ENCODE results near the gene MRPS17. TPM values are rescaled to one million over a fixed set of nuclear protein-coding genes. Genes with fewer than 3 reads are reported as not detected.

Gene MRPS17
- total RNA-seq, 4 donors from 2014 or later: 8.7 to 11.2 (median 9.7) TPM

DNA sequence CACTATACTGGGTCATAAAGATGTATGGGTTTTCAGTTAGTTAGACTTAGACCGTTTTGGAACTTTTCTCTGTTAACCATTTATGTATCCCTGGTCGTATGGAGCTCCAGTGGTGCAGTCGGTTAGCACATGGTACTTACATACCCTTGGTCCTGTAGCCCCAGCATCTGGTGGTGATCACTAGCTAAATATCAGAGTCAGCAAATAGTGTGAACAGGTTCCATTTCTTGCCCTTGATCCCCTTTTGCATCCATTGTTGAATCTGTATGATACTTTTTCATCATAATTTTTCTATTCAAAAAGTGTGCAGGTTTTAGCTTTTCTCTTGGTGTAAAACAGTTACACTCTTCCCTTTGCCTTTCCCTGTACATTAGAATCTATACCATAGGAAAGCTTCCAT is 28.6 kb downstream of the MRPS17 start:
- no peak for DNase-seq
- H3K36me3 ChIP-seq: peaks cover 61% of the 10 kb centered on the region in 2 donors
- TF ChIP-seq CTCF (IDR thresholded peaks at IDR 0.05): no peak
- intact Hi-C loops (cut with DNase I): no loop called here
- H3K4me1 ChIP-seq: peaks cover 10 to 15% of the 10 kb centered on the region in 2 donors
- 94% methylated on average over 3 of the region's 3 CpGs for WGBS, 2 donors
- H3K27ac ChIP-seq: no peak overlapping the region
- H3K4me3 ChIP-seq (replicated peaks in 1 of 3): no peak overlapping the region
- H3K27me3 ChIP-seq: no peaks in the 10 kb centered on the region
- H3K9me3 ChIP-seq: no peaks in the 10 kb centered on the region

- H3K36me3 ChIP-seq: peaks cover 59 to 78% of the 10 kb centered on the region in 2 donors
- intact Hi-C loops (cut with DNase I): no loop called here
- H3K27me3 ChIP-seq: no peaks in the 10 kb centered on the region
- H3K4me3 ChIP-seq (replicated peaks in 1 of 3): no peak overlapping the region
- no peaks in the 10 kb centered on the region for H3K4me1 ChIP-seq
- no peaks in the 10 kb centered on the region for H3K9me3 ChIP-seq
- no peak for TF ChIP-seq CTCF (IDR thresholded peaks at IDR 0.05)
- DNase-seq: no peak
- no peak overlapping the region for H3K27ac ChIP-seq
- WGBS, 2 donors: 93 to 96% methylated on average over 3 of the region's 3 CpGs
These were observed 31.9 kb downstream of the MRPS17 start for GRCh38 chr7:55983537-55983936.

DNA sequence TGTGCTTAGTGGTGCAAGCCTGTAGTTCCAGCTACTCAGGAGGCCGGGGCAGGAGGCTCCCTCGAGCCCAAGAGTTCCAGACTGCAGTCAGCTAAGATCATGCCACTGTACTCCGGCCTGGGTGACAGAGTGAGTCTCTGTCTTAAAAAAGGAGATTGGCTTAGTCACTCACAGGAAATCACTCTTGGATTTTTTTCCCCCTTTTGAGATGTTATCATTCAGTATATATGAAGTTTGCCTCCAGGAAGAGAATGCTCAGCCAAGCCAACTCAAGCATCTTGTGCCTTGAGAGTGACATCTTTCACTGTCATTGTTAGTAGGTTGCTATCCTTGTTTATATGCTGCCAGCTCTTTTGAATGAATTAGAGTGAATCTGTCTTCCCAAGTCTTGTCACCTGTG is 40.7 kb downstream of the MRPS17 start:
- H3K27me3 ChIP-seq: no peaks in the 10 kb centered on the region
- H3K36me3 ChIP-seq: peaks cover 31 to 54% of the 10 kb centered on the region in 2 donors
- 70 to 80% methylated on average over 3 of the region's 3 CpGs for WGBS, 2 donors
- H3K9me3 ChIP-seq: no peaks in the 10 kb centered on the region
- H3K27ac ChIP-seq: no peak overlapping the region
- no peak for DNase-seq
- TF ChIP-seq CTCF (IDR thresholded peaks at IDR 0.05) (no peak), POLR2A (IDR thresholded peaks at IDR 0.05) (no peak)
- no peaks in the 10 kb centered on the region for H3K4me1 ChIP-seq
- intact Hi-C loops (cut with DNase I): no loop called here
- H3K4me3 ChIP-seq (replicated peaks in 1 of 3): no peak overlapping the region

DNA sequence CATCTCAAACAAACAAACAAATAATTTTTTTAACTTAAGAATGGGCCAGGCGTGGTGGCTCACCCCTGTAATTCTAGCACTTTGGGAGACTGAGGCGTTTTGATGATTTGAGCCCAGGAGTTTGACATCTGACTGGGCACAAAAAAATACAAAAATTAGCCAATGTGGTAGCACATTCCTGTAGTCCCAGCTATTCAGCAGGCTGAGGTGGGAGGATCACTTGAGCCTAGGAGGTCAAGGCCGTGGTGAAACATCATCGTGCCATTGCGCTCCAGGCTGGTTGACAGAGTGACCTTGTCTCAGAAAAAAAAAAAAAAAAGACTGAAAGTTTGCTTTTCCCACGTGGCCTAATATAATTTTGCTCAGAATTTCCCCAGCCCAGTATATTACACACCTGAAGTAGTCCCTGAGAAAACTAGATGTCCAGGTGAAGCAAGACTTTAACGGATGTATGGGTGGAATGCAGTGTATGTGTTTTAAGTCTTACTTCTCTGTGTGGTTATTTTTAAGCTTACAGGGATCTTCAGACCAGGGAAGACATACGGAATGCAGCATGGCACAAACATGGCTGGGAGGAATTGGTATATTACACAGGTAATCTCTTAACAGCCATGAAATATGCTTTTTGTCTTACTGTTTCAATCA is 45.3 kb downstream of the MRPS17 start:
- TF ChIP-seq CTCF (IDR thresholded peaks at IDR 0.05) (no peak), POLR2A (IDR thresholded peaks at IDR 0.05) (no peak)
- H3K36me3 ChIP-seq: peaks cover 41 to 58% of the 10 kb centered on the region in 2 donors
- H3K4me3 ChIP-seq (replicated peaks in 1 of 3): no peak overlapping the region
- intact Hi-C loops (cut with DNase I): no loop called here
- H3K27me3 ChIP-seq: no peaks in the 10 kb centered on the region
- H3K4me1 ChIP-seq: no peaks in the 10 kb centered on the region
- DNase-seq: no peak
- H3K27ac ChIP-seq: no peak overlapping the region
- WGBS, 2 donors: 95 to 96% methylated on average over 8 of the region's 8 CpGs
- H3K9me3 ChIP-seq: no peaks in the 10 kb centered on the region

GRCh38 chr7:56003749-56004148 is 52.1 kb downstream of the MRPS17 start:
- DNase-seq: no peak
- Histone ChIP-seq H3K9me3 (no peaks in the 10 kb centered on the region), H3K36me3 (peaks cover 4 to 16% of the 10 kb centered on the region in 2 donors), H3K4me3 (replicated peaks in 1 of 3) (no peak overlapping the region), H3K27me3 (no peaks in the 10 kb centered on the region), H3K27ac (no peak overlapping the region), H3K4me1 (no peaks in the 10 kb centered on the region)
- no peak for TF ChIP-seq POLR2A (IDR thresholded peaks at IDR 0.05)
- WGBS, 2 donors: 70 to 80% methylated on average over 4 of the region's 4 CpGs
- intact Hi-C loops (cut with DNase I): loop anchor here (2.0 kb wide), 1 partner anchor 69 kb away; no protein-coding TSS in a partner anchor

Other genes starting within 250 kb of the MRPS17 start
- gene SEPTIN14, start 89.1 kb upstream of the MRPS17 start, total RNA-seq: under 1 TPM in 2 of 4 donors, not detected in 2; 0.11 to 0.27 TPM
- 10 to 100 TPM in 1 of 4 donors, 1 to 10 TPM in 3; 8.5 to 14.5 (median 8.7) TPM for gene ZNF713, start 64.4 kb upstream of the MRPS17 start, total RNA-seq
- 100 to 1,000 TPM; 142 to 203 (median 175) TPM for gene NIPSNAP2, start 12.7 kb downstream of the MRPS17 start, total RNA-seq
- 10 to 100 TPM; 19.3 to 26.7 (median 23.3) TPM for gene PSPH, start 99.6 kb downstream of the MRPS17 start, total RNA-seq
- 100 to 1,000 TPM in 3 of 4 donors, 10 to 100 TPM in 1; 88.7 to 147 (median 118) TPM for gene CCT6A, start 99.9 kb downstream of the MRPS17 start, total RNA-seq
- gene SUMF2, start 112.4 kb downstream of the MRPS17 start, total RNA-seq: 100 to 1,000 TPM; 119 to 170 (median 164) TPM
- 1 to 10 TPM in 3 of 4 donors, under 1 TPM in 1; 0.78 to 3.5 (median 1.8) TPM for gene PHKG1, start 141.1 kb downstream of the MRPS17 start, total RNA-seq
- gene CHCHD2, start 154.6 kb downstream of the MRPS17 start, total RNA-seq: 100 to 1,000 TPM; 347 to 507 (median 416) TPM
- gene NUPR2, start 164.5 kb downstream of the MRPS17 start, total RNA-seq: 10 to 100 TPM; 26.3 to 38.5 (median 34.5) TPM

All from thyroid gland (tissue), 4 donors.